WTC11 (cell line): ENCODE measurements around the gene FAM117B. TPM values are rescaled to one million over a fixed set of nuclear protein-coding genes. Genes with fewer than 3 reads are reported as not detected.

ENCODE experiments used
- ATAC-seq: fragments of 200-7000 bp; cut with Tn5 transposase; 2 replicates; pipeline ENCODE4 v1.10.0; 2021; ENCODE audit warnings: mild to moderate bottlenecking, moderate library complexity
- CTCF ChIA-PET: fragments of 300-600 bp; sonication (Branson Sonifier 250); formaldehyde crosslinking; loops from one replicate; lab custom pipeline; 2021; ENCODE audit warnings: antibody characterized with exemption; lab: Charles Lee
- POLR2A ChIA-PET: fragments of 350-600 bp; sonication (Branson Sonifier 250); formaldehyde crosslinking; loops from one replicate; lab custom pipeline; 2021; ENCODE audit warnings: antibody characterized with exemption; lab: Charles Lee
- DNase-seq: peaks from one replicate; pipeline ENCODE4 v3.0.0; 2021; ENCODE audit warnings: low spot score
- H3K27ac Mint-ChIP-seq: 2 replicates; pipeline ENCODE4 v1.8.0; 2021; ENCODE audit warnings: mixed read lengths
- H3K27me3 Mint-ChIP-seq: 2 replicates; pipeline ENCODE4 v1.8.0; 2021; ENCODE audit warnings: low read depth, mild to moderate bottlenecking, moderate library complexity, mixed read lengths
- H3K36me3 Mint-ChIP-seq: 2 replicates; pipeline ENCODE4 v1.8.0; 2021; ENCODE audit warnings: mixed read lengths
- H3K4me1 Mint-ChIP-seq: 2 replicates; pipeline ENCODE4 v1.8.0; 2022; ENCODE audit warnings: mixed read lengths
- H3K4me3 Mint-ChIP-seq: 2 replicates; pipeline ENCODE4 v1.8.0; 2021; ENCODE audit warnings: mild to moderate bottlenecking, moderate library complexity, mixed read lengths
- H3K9me3 Mint-ChIP-seq: 2 replicates; pipeline ENCODE4 v1.8.0; 2021; ENCODE audit warnings: mixed read lengths
- CBFB ChIP-seq: sonication (generic); formaldehyde crosslinking; IDR thresholded peaks from 2 replicates; pipeline ENCODE4 v1.8.1; 2022; ENCODE audit warnings: mild to moderate bottlenecking, low read depth, missing genetic modification reagents
- CREM ChIP-seq: sonication (generic); formaldehyde crosslinking; IDR thresholded peaks from 2 replicates; pipeline ENCODE4 v1.8.1; 2022; ENCODE audit warnings: mild to moderate bottlenecking, missing genetic modification reagents, moderate library complexity
- GABPB1 ChIP-seq: sonication (generic); formaldehyde crosslinking; IDR thresholded peaks from 2 replicates; pipeline ENCODE4 v1.8.1; 2023; ENCODE audit warnings: mild to moderate bottlenecking, missing genetic modification reagents
- NFATC4 ChIP-seq: fragments of 250-450 bp; sonication (Bioruptor Pico); IDR thresholded peaks from 2 replicates; pipeline ENCODE4 v1.9.0; 2021; ENCODE audit warnings: mild to moderate bottlenecking
- NFYB ChIP-seq: sonication (generic); formaldehyde crosslinking; conservative IDR thresholded peaks from 2 replicates; pipeline ENCODE4 v1.8.0; 2022; ENCODE audit warnings: low read depth, missing genetic modification reagents
- NR3C1 ChIP-seq: sonication (generic); formaldehyde crosslinking; conservative IDR thresholded peaks from 2 replicates; pipeline ENCODE4 v1.8.1; 2023; ENCODE audit warnings: low read depth, mild to moderate bottlenecking, missing genetic modification reagents
- RORB ChIP-seq: fragments of 250-450 bp; sonication (Bioruptor Pico); IDR thresholded peaks from 2 replicates; pipeline ENCODE4 v1.9.0; 2021; ENCODE audit warnings: mild to moderate bottlenecking
- SMAD3 ChIP-seq: sonication (generic); formaldehyde crosslinking; IDR thresholded peaks from 2 replicates; pipeline ENCODE4 v1.8.0; 2022; ENCODE audit warnings: missing genetic modification reagents, mild to moderate bottlenecking, borderline replicate concordance
- TEAD1 ChIP-seq: sonication (generic); formaldehyde crosslinking; IDR thresholded peaks from 2 replicates; pipeline ENCODE4 v1.8.0; 2022; ENCODE audit warnings: mild to moderate bottlenecking, missing genetic modification reagents
- ZNF138 ChIP-seq: sonication (generic); formaldehyde crosslinking; conservative IDR thresholded peaks from 2 replicates; pipeline ENCODE4 v1.8.1; 2022; ENCODE audit warnings: mild to moderate bottlenecking, moderate library complexity, missing genetic modification reagents
- ZNF263 ChIP-seq: sonication (generic); formaldehyde crosslinking; IDR thresholded peaks from 2 replicates; pipeline ENCODE4 v1.8.1; 2022; ENCODE audit warnings: low read depth, mild to moderate bottlenecking, moderate library complexity, missing genetic modification reagents
- total RNA-seq: library from RNA; stranded (reverse); gene quantifications from 3 replicates; pipeline ENCODE4 v1.2.3, GENCODE V29; 2021
- TF ChIP-seq, protein P1 (sequence below): sonication (generic); formaldehyde crosslinking; IDR thresholded peaks from 2 replicates; pipeline ENCODE4 v1.8.1; 2022; ENCODE audit warnings: low read depth, mild to moderate bottlenecking, moderate library complexity, missing genetic modification reagents, borderline replicate concordance
- TF ChIP-seq, protein P2 (sequence below): sonication (generic); formaldehyde crosslinking; IDR thresholded peaks from 2 replicates; pipeline ENCODE4 v1.8.0; 2023; ENCODE audit warnings: missing genetic modification reagents, mild to moderate bottlenecking, borderline replicate concordance
- TF ChIP-seq, protein P3 (sequence below): fragments of 200-600 bp; IDR thresholded peaks from 2 replicates; pipeline ENCODE4 v1.8.0; 2022; ENCODE audit warnings: antibody characterized with exemption
- TF ChIP-seq, protein P4 (sequence below): sonication (generic); formaldehyde crosslinking; IDR thresholded peaks from 2 replicates; pipeline ENCODE4 v1.8.1; 2022; ENCODE audit warnings: mild to moderate bottlenecking, missing genetic modification reagents, moderate library complexity, borderline replicate concordance
- TF ChIP-seq, protein P5 (sequence below): sonication (generic); formaldehyde crosslinking; IDR thresholded peaks from 2 replicates; pipeline ENCODE4 v1.8.0; 2022; ENCODE audit warnings: mild to moderate bottlenecking, missing genetic modification reagents
- TF ChIP-seq, protein P6 (sequence below): sonication (generic); formaldehyde crosslinking; IDR thresholded peaks from 2 replicates; pipeline ENCODE4 v1.8.0; 2022; ENCODE audit warnings: mild to moderate bottlenecking, missing genetic modification reagents
- TF ChIP-seq, protein P7 (sequence below): fragments of 250-450 bp; sonication (Bioruptor Pico); IDR thresholded peaks from 2 replicates; pipeline ENCODE4 v1.8.0; 2021; ENCODE audit warnings: mild to moderate bottlenecking
- TF ChIP-seq, protein P8 (sequence below): sonication (generic); formaldehyde crosslinking; conservative IDR thresholded peaks from 2 replicates; pipeline ENCODE4 v1.8.1; 2022; ENCODE audit warnings: mild to moderate bottlenecking, missing genetic modification reagents

Gene FAM117B
- total RNA-seq, 1 experiment from 2014 or later, result 18.1 TPM

DNA sequence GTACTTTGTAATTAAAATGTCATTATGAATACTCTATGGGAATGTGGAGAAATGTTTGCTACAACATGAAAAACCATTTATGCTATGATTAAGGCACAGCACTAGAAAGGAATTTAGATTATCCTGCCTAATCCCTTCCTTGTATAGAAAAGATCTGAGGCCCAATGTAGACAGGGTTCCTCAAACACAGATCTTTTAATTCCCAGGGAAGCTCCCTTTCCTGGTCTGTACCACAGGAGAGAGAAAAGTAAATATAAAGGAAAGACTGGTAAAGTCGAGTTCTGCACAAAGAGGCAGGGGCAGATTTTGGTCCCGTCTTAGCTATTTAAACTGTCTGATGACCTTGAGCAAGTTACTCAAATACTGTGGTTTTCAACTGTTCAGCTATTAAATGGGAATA, 152.1 kb downstream of the FAM117B start:
- ATAC-seq, result no peak
- Mint-ChIP-seq H3K27ac (no peak overlapping the region), H3K9me3 (no peaks in the 10 kb centered on the region), H3K4me3 (no peak overlapping the region), H3K36me3 (peaks cover 13% of the 10 kb centered on the region), H3K27me3 (no peaks in the 10 kb centered on the region), H3K4me1 (peaks cover 4% of the 10 kb centered on the region; the same call in 1 of the 2 replicates)
- POLR2A ChIA-PET, result no interaction called here
- no peak for DNase-seq
- CTCF ChIA-PET, result no interaction called here
- TF ChIP-seq, protein P1, sequence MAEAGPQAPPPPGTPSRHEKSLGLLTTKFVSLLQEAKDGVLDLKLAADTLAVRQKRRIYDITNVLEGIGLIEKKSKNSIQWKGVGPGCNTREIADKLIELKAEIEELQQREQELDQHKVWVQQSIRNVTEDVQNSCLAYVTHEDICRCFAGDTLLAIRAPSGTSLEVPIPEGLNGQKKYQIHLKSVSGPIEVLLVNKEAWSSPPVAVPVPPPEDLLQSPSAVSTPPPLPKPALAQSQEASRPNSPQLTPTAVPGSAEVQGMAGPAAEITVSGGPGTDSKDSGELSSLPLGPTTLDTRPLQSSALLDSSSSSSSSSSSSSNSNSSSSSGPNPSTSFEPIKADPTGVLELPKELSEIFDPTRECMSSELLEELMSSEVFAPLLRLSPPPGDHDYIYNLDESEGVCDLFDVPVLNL (CRISPR knock-in tag), result no peak
- TF ChIP-seq NR3C1 (no peak), NFATC4 (CRISPR knock-in tag) (no peak), NFYB (CRISPR knock-in tag) (no peak), ZNF263 (CRISPR knock-in tag) (no peak), CBFB (CRISPR knock-in tag) (no peak), CREM (no peak), ZNF138 (CRISPR knock-in tag) (no peak), GABPB1 (CRISPR knock-in tag) (no peak), RORB (CRISPR knock-in tag) (no peak), TEAD1 (no peak), SMAD3 (CRISPR knock-in tag) (no peak)
- TF ChIP-seq, protein P2, sequence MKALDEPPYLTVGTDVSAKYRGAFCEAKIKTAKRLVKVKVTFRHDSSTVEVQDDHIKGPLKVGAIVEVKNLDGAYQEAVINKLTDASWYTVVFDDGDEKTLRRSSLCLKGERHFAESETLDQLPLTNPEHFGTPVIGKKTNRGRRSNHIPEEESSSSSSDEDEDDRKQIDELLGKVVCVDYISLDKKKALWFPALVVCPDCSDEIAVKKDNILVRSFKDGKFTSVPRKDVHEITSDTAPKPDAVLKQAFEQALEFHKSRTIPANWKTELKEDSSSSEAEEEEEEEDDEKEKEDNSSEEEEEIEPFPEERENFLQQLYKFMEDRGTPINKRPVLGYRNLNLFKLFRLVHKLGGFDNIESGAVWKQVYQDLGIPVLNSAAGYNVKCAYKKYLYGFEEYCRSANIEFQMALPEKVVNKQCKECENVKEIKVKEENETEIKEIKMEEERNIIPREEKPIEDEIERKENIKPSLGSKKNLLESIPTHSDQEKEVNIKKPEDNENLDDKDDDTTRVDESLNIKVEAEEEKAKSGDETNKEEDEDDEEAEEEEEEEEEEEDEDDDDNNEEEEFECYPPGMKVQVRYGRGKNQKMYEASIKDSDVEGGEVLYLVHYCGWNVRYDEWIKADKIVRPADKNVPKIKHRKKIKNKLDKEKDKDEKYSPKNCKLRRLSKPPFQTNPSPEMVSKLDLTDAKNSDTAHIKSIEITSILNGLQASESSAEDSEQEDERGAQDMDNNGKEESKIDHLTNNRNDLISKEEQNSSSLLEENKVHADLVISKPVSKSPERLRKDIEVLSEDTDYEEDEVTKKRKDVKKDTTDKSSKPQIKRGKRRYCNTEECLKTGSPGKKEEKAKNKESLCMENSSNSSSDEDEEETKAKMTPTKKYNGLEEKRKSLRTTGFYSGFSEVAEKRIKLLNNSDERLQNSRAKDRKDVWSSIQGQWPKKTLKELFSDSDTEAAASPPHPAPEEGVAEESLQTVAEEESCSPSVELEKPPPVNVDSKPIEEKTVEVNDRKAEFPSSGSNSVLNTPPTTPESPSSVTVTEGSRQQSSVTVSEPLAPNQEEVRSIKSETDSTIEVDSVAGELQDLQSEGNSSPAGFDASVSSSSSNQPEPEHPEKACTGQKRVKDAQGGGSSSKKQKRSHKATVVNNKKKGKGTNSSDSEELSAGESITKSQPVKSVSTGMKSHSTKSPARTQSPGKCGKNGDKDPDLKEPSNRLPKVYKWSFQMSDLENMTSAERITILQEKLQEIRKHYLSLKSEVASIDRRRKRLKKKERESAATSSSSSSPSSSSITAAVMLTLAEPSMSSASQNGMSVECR (CRISPR knock-in tag), result no peak
- TF ChIP-seq, protein P3, sequence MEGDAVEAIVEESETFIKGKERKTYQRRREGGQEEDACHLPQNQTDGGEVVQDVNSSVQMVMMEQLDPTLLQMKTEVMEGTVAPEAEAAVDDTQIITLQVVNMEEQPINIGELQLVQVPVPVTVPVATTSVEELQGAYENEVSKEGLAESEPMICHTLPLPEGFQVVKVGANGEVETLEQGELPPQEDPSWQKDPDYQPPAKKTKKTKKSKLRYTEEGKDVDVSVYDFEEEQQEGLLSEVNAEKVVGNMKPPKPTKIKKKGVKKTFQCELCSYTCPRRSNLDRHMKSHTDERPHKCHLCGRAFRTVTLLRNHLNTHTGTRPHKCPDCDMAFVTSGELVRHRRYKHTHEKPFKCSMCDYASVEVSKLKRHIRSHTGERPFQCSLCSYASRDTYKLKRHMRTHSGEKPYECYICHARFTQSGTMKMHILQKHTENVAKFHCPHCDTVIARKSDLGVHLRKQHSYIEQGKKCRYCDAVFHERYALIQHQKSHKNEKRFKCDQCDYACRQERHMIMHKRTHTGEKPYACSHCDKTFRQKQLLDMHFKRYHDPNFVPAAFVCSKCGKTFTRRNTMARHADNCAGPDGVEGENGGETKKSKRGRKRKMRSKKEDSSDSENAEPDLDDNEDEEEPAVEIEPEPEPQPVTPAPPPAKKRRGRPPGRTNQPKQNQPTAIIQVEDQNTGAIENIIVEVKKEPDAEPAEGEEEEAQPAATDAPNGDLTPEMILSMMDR, result no peak
- TF ChIP-seq, protein P4, sequence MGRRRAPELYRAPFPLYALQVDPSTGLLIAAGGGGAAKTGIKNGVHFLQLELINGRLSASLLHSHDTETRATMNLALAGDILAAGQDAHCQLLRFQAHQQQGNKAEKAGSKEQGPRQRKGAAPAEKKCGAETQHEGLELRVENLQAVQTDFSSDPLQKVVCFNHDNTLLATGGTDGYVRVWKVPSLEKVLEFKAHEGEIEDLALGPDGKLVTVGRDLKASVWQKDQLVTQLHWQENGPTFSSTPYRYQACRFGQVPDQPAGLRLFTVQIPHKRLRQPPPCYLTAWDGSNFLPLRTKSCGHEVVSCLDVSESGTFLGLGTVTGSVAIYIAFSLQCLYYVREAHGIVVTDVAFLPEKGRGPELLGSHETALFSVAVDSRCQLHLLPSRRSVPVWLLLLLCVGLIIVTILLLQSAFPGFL (CRISPR knock-in tag), result no peak
- TF ChIP-seq, protein P5, sequence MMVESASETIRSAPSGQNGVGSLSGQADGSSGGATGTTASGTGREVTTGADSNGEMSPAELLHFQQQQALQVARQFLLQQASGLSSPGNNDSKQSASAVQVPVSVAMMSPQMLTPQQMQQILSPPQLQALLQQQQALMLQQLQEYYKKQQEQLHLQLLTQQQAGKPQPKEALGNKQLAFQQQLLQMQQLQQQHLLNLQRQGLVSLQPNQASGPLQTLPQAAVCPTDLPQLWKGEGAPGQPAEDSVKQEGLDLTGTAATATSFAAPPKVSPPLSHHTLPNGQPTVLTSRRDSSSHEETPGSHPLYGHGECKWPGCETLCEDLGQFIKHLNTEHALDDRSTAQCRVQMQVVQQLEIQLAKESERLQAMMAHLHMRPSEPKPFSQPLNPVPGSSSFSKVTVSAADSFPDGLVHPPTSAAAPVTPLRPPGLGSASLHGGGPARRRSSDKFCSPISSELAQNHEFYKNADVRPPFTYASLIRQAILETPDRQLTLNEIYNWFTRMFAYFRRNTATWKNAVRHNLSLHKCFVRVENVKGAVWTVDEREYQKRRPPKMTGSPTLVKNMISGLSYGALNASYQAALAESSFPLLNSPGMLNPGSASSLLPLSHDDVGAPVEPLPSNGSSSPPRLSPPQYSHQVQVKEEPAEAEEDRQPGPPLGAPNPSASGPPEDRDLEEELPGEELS (CRISPR knock-in tag), result no peak
- TF ChIP-seq, protein P6, sequence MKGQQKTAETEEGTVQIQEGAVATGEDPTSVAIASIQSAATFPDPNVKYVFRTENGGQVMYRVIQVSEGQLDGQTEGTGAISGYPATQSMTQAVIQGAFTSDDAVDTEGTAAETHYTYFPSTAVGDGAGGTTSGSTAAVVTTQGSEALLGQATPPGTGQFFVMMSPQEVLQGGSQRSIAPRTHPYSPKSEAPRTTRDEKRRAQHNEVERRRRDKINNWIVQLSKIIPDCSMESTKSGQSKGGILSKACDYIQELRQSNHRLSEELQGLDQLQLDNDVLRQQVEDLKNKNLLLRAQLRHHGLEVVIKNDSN (CRISPR knock-in tag), result no peak
- TF ChIP-seq, protein P7, sequence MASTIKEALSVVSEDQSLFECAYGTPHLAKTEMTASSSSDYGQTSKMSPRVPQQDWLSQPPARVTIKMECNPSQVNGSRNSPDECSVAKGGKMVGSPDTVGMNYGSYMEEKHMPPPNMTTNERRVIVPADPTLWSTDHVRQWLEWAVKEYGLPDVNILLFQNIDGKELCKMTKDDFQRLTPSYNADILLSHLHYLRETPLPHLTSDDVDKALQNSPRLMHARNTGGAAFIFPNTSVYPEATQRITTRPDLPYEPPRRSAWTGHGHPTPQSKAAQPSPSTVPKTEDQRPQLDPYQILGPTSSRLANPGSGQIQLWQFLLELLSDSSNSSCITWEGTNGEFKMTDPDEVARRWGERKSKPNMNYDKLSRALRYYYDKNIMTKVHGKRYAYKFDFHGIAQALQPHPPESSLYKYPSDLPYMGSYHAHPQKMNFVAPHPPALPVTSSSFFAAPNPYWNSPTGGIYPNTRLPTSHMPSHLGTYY (CRISPR knock-in tag), result no peak
- TF ChIP-seq, protein P8, sequence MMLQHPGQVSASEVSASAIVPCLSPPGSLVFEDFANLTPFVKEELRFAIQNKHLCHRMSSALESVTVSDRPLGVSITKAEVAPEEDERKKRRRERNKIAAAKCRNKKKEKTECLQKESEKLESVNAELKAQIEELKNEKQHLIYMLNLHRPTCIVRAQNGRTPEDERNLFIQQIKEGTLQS (CRISPR knock-in tag), result no peak
